Panc1 (cell line): ENCODE data around the gene CYP4X1. TPM values are rescaled to one million over a fixed set of nuclear protein-coding genes. Genes with fewer than 3 reads are reported as not detected.
"Not testable (repeated sequence)": the region's sequence is repeated elsewhere in the genome, so short reads cannot be mapped to it uniquely, and the experiment has no call there.

Experiments used
- ATAC-seq: fragments of 200-7000 bp; cut with Tn5 transposase; 2 replicates; pipeline ENCODE4 v1.9.1; 2020; ENCODE audit warnings: mild to moderate bottlenecking, moderate library complexity
- BruUV-seq: library from RNA; stranded (reverse); fragments of 400-500 nt; replicated peaks from 2 replicates; lab custom pipeline; 2021; lab: Mats Ljungman, UMichigan
- CTCF ChIA-PET: fragments of 300-600 bp; sonication (Branson Sonifier 250); formaldehyde crosslinking; loops from one replicate; lab custom pipeline; 2022; ENCODE audit warnings: antibody characterized with exemption; lab: Charles Lee
- POLR2A ChIA-PET: fragments of 300-600 bp; sonication (Branson Sonifier 250); formaldehyde crosslinking; loops from one replicate; lab custom pipeline; 2022; ENCODE audit warnings: antibody characterized with exemption; lab: Charles Lee
- DNase-seq: peaks from one replicate; pipeline ENCODE4 v3.0.0-alpha.2; 2010; ENCODE audit warnings: low read depth, low spot score
- H3K27ac ChIP-seq: 2 replicates; pipeline ENCODE4 v1.5.1; 2011; ENCODE audit warnings: mild to moderate bottlenecking, low read length, inconsistent platforms
- H3K27me3 ChIP-seq: fragments of 200-500 bp; sonication (Bioruptor generic); 2 replicates; pipeline ENCODE4 v1.6.0; 2014; ENCODE audit warnings: low read length, inconsistent platforms; ENCODE audit not compliant: control insufficient read depth, insufficient read depth
- H3K36me3 ChIP-seq: fragments of 200-500 bp; sonication (Bioruptor generic); 2 replicates; pipeline ENCODE4 v1.5.1; 2014; ENCODE audit warnings: inconsistent platforms, mild to moderate bottlenecking, low read length, moderate library complexity; ENCODE audit not compliant: control insufficient read depth, insufficient read depth
- H3K4me1 ChIP-seq: 2 replicates; pipeline ENCODE4 v1.5.1; 2011; ENCODE audit warnings: inconsistent platforms, mild to moderate bottlenecking, low read length, moderate library complexity; ENCODE audit not compliant: control insufficient read depth, insufficient read depth
- H3K4me3 ChIP-seq, 2 experiments: 2 replicates each; pipeline ENCODE4 v1.5.1; 2011 to 2012; ENCODE audit warnings: low read depth in 2 of 2, low read length in 2 of 2, mild to moderate bottlenecking in 2 of 2, inconsistent platforms in 1 of 2, moderate library complexity in 1 of 2
- H3K9me3 ChIP-seq: fragments of 200-500 bp; sonication (Bioruptor generic); 2 replicates; pipeline ENCODE4 v1.5.1; 2014; ENCODE audit warnings: low read depth, mild to moderate bottlenecking, inconsistent platforms, low read length, moderate library complexity; ENCODE audit not compliant: control insufficient read depth, insufficient read depth
- CTCF ChIP-seq: fragments of 450-650 bp; IDR thresholded peaks from 2 replicates; pipeline ENCODE4 v1.5.1; 2017; ENCODE audit warnings: mild to moderate bottlenecking
- POLR2AphosphoS5 ChIP-seq: IDR thresholded peaks from 2 replicates; pipeline ENCODE4 v1.6.1; 2012; ENCODE audit warnings: mild to moderate bottlenecking, low read depth, low read length, moderate library complexity
- REST ChIP-seq, 2 experiments: IDR thresholded peaks; 2 replicates each; pipeline ENCODE4 v1.6.1; 2011 to 2012; ENCODE audit warnings: low read depth in 2 of 2, control low read depth in 1 of 2, low read length in 1 of 2, mild to moderate bottlenecking in 1 of 2, moderate library complexity in 1 of 2; ENCODE audit not compliant: insufficient read depth in 1 of 2
- TCF7L2 ChIP-seq: IDR thresholded peaks from 2 replicates; pipeline ENCODE4 v1.6.1; 2011; ENCODE audit warnings: mild to moderate bottlenecking, low read depth, low read length, inconsistent platforms
- in situ Hi-C: cut with HindIII; loops from 2 replicates; pipeline ENCODE4 v1.10.0; 2016; ENCODE audit warnings: low sequenced_read_pairs, low pct_unique_long_range_greater_than_20kb
- intact Hi-C: fragments of 100-400 bp; cut with micrococcal nuclease; formaldehyde crosslinking; loops from one replicate; pipeline ENCODE4 v1.10.0; 2022; ENCODE audit not compliant: unreplicated experiment
- total RNA-seq: library from RNA; stranded (reverse); gene quantifications from one replicate; pipeline ENCODE4 v1.2.1, GENCODE V29; 2021; ENCODE audit not compliant: unreplicated experiment

CYP4X1 gene
- total RNA-seq, 1 experiment from 2014 or later = 1.3 TPM

- intact Hi-C loops = no loop called here
- ATAC-seq (no peak), DNase-seq (no peak)
- Histone ChIP-seq H3K27ac (no peak overlapping the region), H3K36me3 (no peaks in the 10 kb centered on the region), H3K4me1 (no peaks in the 10 kb centered on the region), H3K27me3 (no peaks in the 10 kb centered on the region; the same call in none of the 2 replicates), H3K4me3 (no peak overlapping the region), H3K9me3 (no peaks in the 10 kb centered on the region)
- no TSS peak for BruUV-seq
- in situ Hi-C loops = no loop called here
- TF ChIP-seq POLR2AphosphoS5 (no peak), CTCF (peak; percentile 50; the same call in 1 of the 2 replicates), TCF7L2 (no peak), REST (IDR thresholded peaks at IDR 0.05; ENCODE audit: insufficient read depth in 1 of 2, low read depth in 2 of 2, low read length in 1 of 2) (no peak)
- ChIA-PET CTCF (no interaction called here), POLR2A (no interaction called here)
Measured at GRCh38 chr1:47002211-47002610, 21.3 kb upstream of the CYP4X1 start.

GRCh38 chr1:47003896-47004403, 19.5 kb upstream of the CYP4X1 start:
- Histone ChIP-seq H3K4me3 (peak overlapping the region; percentile 23 to 40), H3K27ac (no peak overlapping the region), H3K4me1 (no peaks in the 10 kb centered on the region), H3K27me3 (no peaks in the 10 kb centered on the region; the same call in none of the 2 replicates), H3K36me3 (no peaks in the 10 kb centered on the region), H3K9me3 (no peaks in the 10 kb centered on the region)
- no peak for TF ChIP-seq REST (IDR thresholded peaks at IDR 0.05; ENCODE audit: insufficient read depth in 1 of 2, low read depth in 2 of 2, low read length in 1 of 2)
- no peak for TF ChIP-seq TCF7L2
- TF ChIP-seq CTCF = no peak
- no peak for TF ChIP-seq POLR2AphosphoS5
- no TSS peak for BruUV-seq
- ChIA-PET POLR2A (no interaction called here), CTCF (interaction anchor here (0.6 kb wide), 1 partner anchor 700 kb away, joined by 3 read pairs; no protein-coding TSS in a partner anchor)
- ATAC-seq (no peak), DNase-seq (no peak)
- in situ Hi-C loops = no loop called here
- intact Hi-C loops = no loop called here

- H3K4me3 ChIP-seq, CTCF ChIA-PET, DNase-seq, H3K36me3 ChIP-seq, H3K4me1 ChIP-seq, H3K27ac ChIP-seq, in situ Hi-C loops, intact Hi-C loops, H3K9me3 ChIP-seq, H3K27me3 ChIP-seq, BruUV-seq, POLR2A ChIA-PET, ATAC-seq: not testable (repeated sequence)
Measured at GRCh38 chr1:47006437-47006836, 17.0 kb upstream of the CYP4X1 start.
